ENCODE results near the gene CALHM6. TPM values are rescaled to one million over a fixed set of nuclear protein-coding genes. Genes with fewer than 3 reads are reported as not detected.

Gene CALHM6
- total and polyA plus RNA-seq, 10 of the 15 experiments (the other 5 are each of a cell fraction or from before 2014, with no cell fraction given): 0.15 to 3.4 (median 1.3) TPM

- CTCF ChIA-PET: interaction anchor here (0.7 to 4.3 kb wide), 9 partner anchors 10 to 182 kb away, joined by 3 to 25 read pairs (median 4); no protein-coding TSS in a partner anchor
- no peak for TF ChIP-seq ZZZ3 (IDR thresholded peaks at IDR 0.05; ENCODE audit: control insufficient read depth, insufficient read length, low read depth)
- TF ChIP-seq IKZF2 (IDR thresholded peaks at IDR 0.05): peak; percentile 59 to 64; a peak in 3 of 4 replicates
- TF ChIP-seq PRDM15 (CRISPR knock-in tag; IDR thresholded peaks at IDR 0.05): no peak
- TF ChIP-seq NFIC (IDR thresholded peaks at IDR 0.05; ENCODE audit: low read depth, low read length): peak; percentile 19; the same call in 1 of the 2 replicates
- TF ChIP-seq FOXM1 (IDR thresholded peaks at IDR 0.05; ENCODE audit: low read depth, low read length): no peak
- TF ChIP-seq IRF4 (IDR thresholded peaks at IDR 0.05; ENCODE audit: low read depth, low read length): no peak
- TF ChIP-seq ZNF622 (IDR thresholded peaks at IDR 0.05): no peak
- 0 out of 4 replicates have a peak, but pooled peaks of 1 of the 2 experiments have one; percentile 41 for TF ChIP-seq SRF (IDR thresholded peaks at IDR 0.05; ENCODE audit: low read depth in 2 of 2, low read length in 2 of 2)
- TF ChIP-seq SREBF2 (IDR thresholded peaks at IDR 0.05; ENCODE audit: low read length): no peak
- peak; percentile 81 for TF ChIP-seq RUNX3 (IDR thresholded peaks at IDR 0.05; ENCODE audit: low read length)
- TF ChIP-seq E4F1 (IDR thresholded peaks at IDR 0.05; ENCODE audit: borderline replicate concordance, partially characterized antibody): no peak
- peak; percentile 89 for TF ChIP-seq MLLT1 (IDR thresholded peaks at IDR 0.05)
- TF ChIP-seq TCF12 (IDR thresholded peaks at IDR 0.05; ENCODE audit: low read depth, low read length): 0 out of 2 replicates have a peak, but pooled peaks have one; percentile 31
- TF ChIP-seq EED (IDR thresholded peaks at IDR 0.05; ENCODE audit: low read depth): peak; percentile 44
- TF ChIP-seq SPI1 (IDR thresholded peaks at IDR 0.05; ENCODE audit: borderline replicate concordance, insufficient read depth, low read depth, low read length): peak; percentile 61; the same call in 1 of the 2 replicates
These were observed 10.1 kb upstream of the CALHM6 start for GRCh38 chr6:116450769-116451740.

More at GRCh38 chr6:116450769-116451740, 10.1 kb upstream of the CALHM6 start:
- peak; percentile 93 for ATAC-seq
- in situ Hi-C loops (cut with MboI): no loop called here
- Histone ChIP-seq H3K9me3 (replicated peaks; ENCODE audit: control insufficient read depth, insufficient read depth, low read length) (no peaks in the 10 kb centered on the region), H3K4me3 (no peak overlapping the region), H3K4me2 (ENCODE audit: control insufficient read depth, insufficient read depth) (peak overlapping the region; percentile 67), H3K27me3 (replicated peaks in 1 of 2; ENCODE audit: control insufficient read depth in 2 of 2, insufficient read depth in 2 of 2, low read length in 1 of 2) (no peaks in the 10 kb centered on the region), H3K36me3 (ENCODE audit: control insufficient read depth in 2 of 2, insufficient read depth in 2 of 2, low read length in 1 of 2) (no peaks in the 10 kb centered on the region), H2AFZ (ENCODE audit: control insufficient read depth, low read depth, low read length) (peak overlapping the region; percentile 45), H3K9ac (ENCODE audit: control insufficient read depth, insufficient read depth, low read length) (no peak overlapping the region), H3K79me2 (ENCODE audit: control insufficient read depth, insufficient read depth, low read length) (no peaks in the 10 kb centered on the region), H3K27ac (ENCODE audit: control insufficient read depth, insufficient read depth) (peak overlapping the region; percentile 22; the same call in 1 of the 2 replicates), H4K20me1 (ENCODE audit: control insufficient read depth, insufficient read depth) (no peaks in the 10 kb centered on the region), H3K4me1 (ENCODE audit: control insufficient read depth, insufficient read depth, low read length) (peaks cover 10% of the 10 kb centered on the region)
- DNase-seq (ENCODE audit: low read depth, low spot score): peak; percentile 52
- intact Hi-C loops (cut with micrococcal nuclease; ENCODE audit: unreplicated experiment): no loop called here
- 53% methylated on average over 9 of the region's 9 CpGs for WGBS (ENCODE audit: insufficient coverage, insufficient replicate concordance, low lambda C conversion rate, missing lambda C conversion rate)
- SMC1A ChIA-PET (ENCODE audit: uncharacterized antibody, unreplicated experiment): interaction anchor here (0.7 to 2.1 kb wide), 9 partner anchors 12 to 164 kb away, joined by 3 to 9 read pairs (median 4); no protein-coding TSS in a partner anchor
- no TSS peak for BruUV-seq (replicated peaks)
- POLR2A ChIA-PET: interaction anchor here (0.7 to 1.5 kb wide), 2 partner anchors 60 to 133 kb away, joined by 3 to 4 read pairs; no protein-coding TSS in a partner anchor
- peak; percentile 71 for FAIRE-seq
- RAD21 ChIA-PET (ENCODE audit: unreplicated experiment): interaction anchor here (0.8 to 7.3 kb wide), 8 partner anchors 11 to 233 kb away, joined by 3 to 54 read pairs (median 4); no protein-coding TSS in a partner anchor

Measured in GM12878 (cell line).